Gastroesophageal sphincter (tissue), 2 donors: ENCODE measurements around the gene GRIK3.

ENCODE experiments used
- POLR2A ChIP-seq, 2 donors: fragments of 450-650 bp; IDR thresholded peaks; one replicate each; pipeline ENCODE4 v1.6.1; 2017; ENCODE audit warnings: antibody characterized with exemption in 2 of 2, mild to moderate bottlenecking in 2 of 2, moderate library complexity in 1 of 2
- POLR2AphosphoS5 ChIP-seq: sonication (generic); formaldehyde crosslinking; IDR thresholded peaks from one replicate; pipeline ENCODE4 v1.6.1; 2017; ENCODE audit warnings: antibody characterized with exemption

DNA sequence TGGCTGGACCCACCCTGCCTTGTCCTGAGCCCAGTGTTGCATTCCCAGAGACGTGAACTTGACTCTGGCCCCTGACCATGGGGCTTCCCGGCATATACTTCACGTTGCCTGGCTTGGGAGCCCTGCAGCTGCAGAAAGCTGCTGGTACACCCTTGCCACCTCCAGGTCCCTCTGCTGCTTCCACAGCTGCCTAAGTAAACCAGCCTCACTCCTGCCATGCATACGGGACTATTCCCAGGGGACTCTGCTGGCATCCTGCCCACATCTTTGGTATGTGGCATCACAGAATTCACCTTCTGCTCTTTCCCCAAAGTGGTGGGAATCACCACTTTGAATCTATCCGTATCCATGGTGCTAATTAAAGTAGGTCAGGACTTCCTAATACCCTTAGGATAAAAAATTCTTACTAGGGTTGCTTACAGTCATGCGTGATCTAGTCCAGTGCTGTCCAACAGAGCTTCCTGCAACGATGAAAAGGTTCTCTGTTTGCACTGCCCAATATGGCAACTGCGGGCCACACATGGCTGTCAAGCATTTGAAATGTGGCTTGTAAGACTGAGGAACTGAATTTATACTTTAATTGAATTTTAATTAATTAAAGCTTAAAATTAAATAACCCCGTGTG, 203.0 kb downstream of the GRIK3 start:
- TF ChIP-seq POLR2AphosphoS5, result no peak
- no peak for TF ChIP-seq POLR2A (IDR thresholded peaks at IDR 0.05)
